VCaP (cell line): ENCODE data around the gene GK.

Experiments used
- H3K27ac ChIP-seq: fragments of 450-650 bp; 2 replicates; pipeline ENCODE4 v1.5.1; 2017
- CTCF ChIP-seq: fragments of 450-650 bp; conservative IDR thresholded peaks from 2 replicates; pipeline ENCODE4 v1.5.1; 2017; ENCODE audit warnings: mild to moderate bottlenecking, moderate library complexity

The GK gene

GRCh38 chrX:30655991-30656390, 2.8 kb downstream of the GK start:
- TF ChIP-seq CTCF = no peak
- peak overlapping the region; percentile 62 for H3K27ac ChIP-seq

GRCh38 chrX:30657196-30658161, 4.3 kb downstream of the GK start:
- TF ChIP-seq CTCF = no peak
- H3K27ac ChIP-seq = no peak overlapping the region

GRCh38 chrX:30659421-30659820, 6.2 kb downstream of the GK start:
- no peak for TF ChIP-seq CTCF
- no peak overlapping the region for H3K27ac ChIP-seq

GRCh38 chrX:30661228-30661627, 8.0 kb downstream of the GK start:
- no peak overlapping the region for H3K27ac ChIP-seq
- TF ChIP-seq CTCF = no peak

GRCh38 chrX:30663322-30663721, 10.1 kb downstream of the GK start:
- H3K27ac ChIP-seq = no peak overlapping the region
- no peak for TF ChIP-seq CTCF

GRCh38 chrX:30665471-30665870, 12.2 kb downstream of the GK start:
- no peak for TF ChIP-seq CTCF
- H3K27ac ChIP-seq = no peak overlapping the region

GRCh38 chrX:30666094-30666493, 12.9 kb downstream of the GK start:
- H3K27ac ChIP-seq = no peak overlapping the region
- TF ChIP-seq CTCF = no peak
